Stimulated activated naive CD4-positive, alpha-beta T cell treated with Interleukin-2 at 50 U/mL for 16 hours (primary cell): Measurements from ENCODE around the gene ATXN1.

Experiments
- DNase-seq: peaks from one replicate; lab custom pipeline; 2025; lab: John Stamatoyannopoulos, UW

Gene ATXN1

GRCh38 chr6:16671302-16672289, 89.7 kb downstream of the ATXN1 start:
- no peak for DNase-seq

DNA sequence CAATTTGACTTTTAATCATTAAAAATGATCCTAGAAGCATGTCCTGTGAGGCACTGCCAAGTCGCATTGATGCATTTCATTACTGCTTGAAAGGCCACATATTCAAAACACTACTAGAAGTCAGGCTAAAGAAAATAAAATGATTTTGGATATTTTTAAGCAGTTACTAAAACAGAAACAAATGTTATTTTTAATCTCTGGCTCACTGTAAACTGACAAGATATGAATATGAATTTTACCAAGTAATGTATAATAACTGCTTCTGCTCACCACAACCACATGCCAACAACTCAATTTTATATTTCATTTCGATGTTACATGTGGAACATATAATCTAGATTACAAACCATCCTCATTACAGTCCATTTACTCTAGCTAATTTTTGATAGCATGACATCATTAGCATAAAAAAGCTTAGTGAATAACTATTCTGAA, 90.6 kb downstream of the ATXN1 start:
- DNase-seq = no peak

- DNase-seq = no peak
Observed at GRCh38 chr6:16670183-16670582, 91.1 kb downstream of the ATXN1 start.

GRCh38 chr6:16669227-16669626, 92.0 kb downstream of the ATXN1 start:
- peak; percentile 81 for DNase-seq

DNA sequence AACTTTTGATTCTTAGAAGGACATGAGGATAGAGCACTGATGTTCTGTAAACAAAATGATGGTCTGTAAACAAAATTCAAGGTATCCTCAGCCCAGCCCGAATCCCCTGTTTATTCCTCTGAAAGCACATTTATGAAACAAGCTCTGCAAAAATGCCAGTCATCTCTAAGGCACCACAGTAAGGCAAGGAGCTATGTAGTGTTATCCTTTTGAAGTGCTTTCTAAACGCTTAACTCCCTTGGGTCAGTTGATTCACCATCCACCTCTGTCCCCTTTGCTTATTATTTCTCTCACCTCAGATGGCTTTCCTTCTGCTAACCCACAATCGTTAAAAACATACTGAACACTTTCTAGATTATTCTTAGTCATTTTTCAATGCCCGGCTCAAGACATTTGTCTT, 93.8 kb downstream of the ATXN1 start:
- DNase-seq = no peak

DNA sequence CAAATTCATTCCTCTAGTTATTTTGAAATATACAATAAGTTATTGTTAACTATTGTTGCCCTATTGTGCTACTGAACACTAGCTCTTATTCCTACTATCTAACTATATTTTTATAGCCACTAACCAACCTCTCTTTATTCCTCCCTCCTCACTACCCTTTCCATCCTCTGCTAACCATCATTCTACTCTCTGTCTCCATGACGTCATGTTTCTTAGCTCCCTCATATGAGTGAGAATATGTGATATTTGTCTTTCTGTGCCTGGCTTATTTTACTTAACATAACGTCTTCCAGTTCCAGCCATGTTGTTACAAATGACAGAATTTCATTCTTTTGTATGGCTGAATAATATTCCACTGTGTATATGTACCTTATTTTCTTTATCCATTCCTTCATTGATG, 95.3 kb downstream of the ATXN1 start:
- no peak for DNase-seq

- DNase-seq = no peak
Observed at GRCh38 chr6:16665182-16665581, 96.1 kb downstream of the ATXN1 start.

DNA sequence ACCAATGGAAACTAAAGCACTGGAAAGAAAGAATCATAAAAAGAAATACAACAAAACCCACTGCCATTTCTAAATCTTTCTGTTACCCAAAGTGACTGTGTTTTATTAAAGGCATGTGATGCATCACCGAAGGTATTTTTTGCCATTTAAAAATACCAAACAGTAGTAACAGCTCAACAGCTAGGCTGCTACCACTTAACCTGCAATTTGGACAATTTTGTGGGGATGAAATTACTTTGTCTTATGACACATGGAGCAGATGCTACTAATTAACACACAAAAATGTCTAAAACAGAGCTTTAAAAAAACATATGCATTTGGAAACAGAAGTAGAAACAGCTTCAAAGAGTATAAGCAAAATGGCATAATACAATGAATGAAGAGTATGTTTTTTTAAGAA, 97.4 kb downstream of the ATXN1 start:
- DNase-seq = no peak

DNA sequence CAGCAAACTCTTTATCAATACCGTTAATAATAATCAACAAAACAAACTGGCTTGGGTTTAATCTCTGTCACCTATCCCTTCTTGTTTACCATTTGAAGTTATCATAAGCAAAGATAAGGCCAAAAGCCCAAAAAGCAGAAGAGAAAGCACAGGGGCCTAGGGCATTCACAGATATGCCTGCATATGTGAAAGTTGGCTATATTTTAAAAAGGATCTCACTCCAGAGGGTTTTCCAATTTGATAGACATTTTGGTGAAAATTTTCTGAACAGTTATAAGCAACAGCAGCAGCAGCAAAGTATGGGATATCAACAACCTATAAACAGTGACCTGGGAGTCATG, 101.1 kb downstream of the ATXN1 start:
- DNase-seq = no peak

DNA sequence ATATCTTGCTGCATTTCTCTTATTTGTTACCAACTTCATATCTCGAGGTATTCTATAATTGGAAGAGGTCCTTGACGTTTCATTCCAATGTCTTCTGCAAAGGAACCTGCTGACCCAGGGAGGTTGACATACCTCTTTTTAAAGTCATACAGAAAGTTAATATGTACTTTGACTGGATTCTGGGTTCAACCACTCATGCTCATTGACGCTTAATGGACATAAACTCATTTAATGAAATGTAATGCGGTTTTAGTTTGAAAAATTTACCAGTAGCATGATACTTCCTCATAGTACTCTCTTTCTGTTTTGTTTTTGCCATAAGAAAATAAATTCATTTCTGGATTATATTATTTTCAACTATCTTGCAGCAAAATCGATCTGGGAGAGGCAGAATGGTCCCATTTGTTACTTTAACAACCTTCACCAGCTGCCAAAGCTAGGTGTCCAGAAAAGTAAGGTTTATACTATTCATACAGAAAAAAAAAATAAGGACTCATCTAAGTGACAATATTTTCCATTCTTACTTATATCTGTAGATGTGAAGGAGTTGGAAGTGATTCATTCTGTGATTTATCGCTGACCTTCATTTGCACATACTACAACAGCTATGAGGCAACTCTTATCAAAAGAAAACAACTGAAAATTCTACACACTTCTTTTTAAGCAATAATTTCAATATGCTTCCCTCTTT, 101.6 kb downstream of the ATXN1 start:
- no peak for DNase-seq

GRCh38 chr6:16658348-16659034, 102.8 kb downstream of the ATXN1 start:
- DNase-seq = no peak

GRCh38 chr6:16657768-16658167, 103.5 kb downstream of the ATXN1 start:
- no peak for DNase-seq

DNA sequence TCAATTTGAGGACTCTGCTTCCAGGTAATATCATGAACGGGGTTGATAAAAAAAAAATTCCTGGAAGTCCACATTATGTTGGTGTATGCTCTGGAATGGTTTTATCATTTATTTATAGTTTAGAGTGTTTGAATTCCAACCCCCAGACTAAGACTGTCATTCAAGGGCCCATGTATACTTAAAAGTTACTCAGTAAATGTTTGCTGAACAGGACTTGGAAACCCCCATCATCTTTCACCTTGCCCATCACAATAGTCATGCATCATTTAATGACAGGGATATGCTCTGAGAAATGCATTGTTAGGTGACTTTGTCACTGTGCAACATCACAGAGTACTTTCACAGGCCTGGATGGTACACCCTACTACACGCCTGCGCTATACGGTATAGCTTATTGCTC, 104.8 kb downstream of the ATXN1 start:
- no peak for DNase-seq

- DNase-seq = no peak
Observed at GRCh38 chr6:16654701-16655100, 106.6 kb downstream of the ATXN1 start.

GRCh38 chr6:16653226-16653625, 108.0 kb downstream of the ATXN1 start:
- no peak for DNase-seq

DNA sequence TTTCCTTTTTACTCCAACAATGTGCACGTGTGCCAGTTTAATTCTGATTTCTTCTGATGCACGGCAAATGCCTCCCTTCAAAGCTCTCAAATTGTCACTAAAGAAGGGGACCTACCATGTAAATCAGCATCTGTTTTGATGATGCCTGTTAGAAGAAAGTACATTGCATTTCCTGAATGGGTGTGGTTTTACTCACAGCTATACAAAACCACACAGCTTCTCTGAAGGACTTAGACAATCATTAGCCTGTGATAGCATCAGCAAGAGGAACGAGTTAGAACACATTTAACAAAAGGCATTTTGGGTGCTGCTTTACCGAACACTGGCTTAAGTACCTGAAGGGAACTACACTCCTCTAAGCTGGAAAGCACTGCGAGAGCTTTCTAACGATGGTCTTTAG, 109.4 kb downstream of the ATXN1 start:
- no peak for DNase-seq

DNA sequence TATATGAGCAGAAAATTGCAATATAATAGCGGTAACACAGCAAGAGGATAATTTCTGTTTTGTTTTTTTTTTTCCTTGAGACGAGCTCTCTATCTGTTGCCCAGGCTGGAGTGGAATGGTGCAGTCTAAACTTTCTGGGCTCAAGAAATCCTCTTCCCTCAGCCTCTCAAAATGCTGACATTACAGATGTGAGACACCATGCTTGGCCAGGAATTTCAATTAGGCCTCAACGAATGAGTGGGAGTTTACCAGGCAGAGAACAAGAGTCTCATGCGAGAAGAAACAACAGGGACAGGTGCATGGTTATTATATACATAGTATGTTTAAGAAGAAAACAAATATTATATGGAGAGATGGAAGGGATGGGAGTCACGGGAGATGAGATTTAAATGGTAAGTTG, 111.4 kb downstream of the ATXN1 start:
- no peak for DNase-seq

GRCh38 chr6:16649241-16649640, 112.0 kb downstream of the ATXN1 start:
- DNase-seq = no peak

GRCh38 chr6:16648003-16648402, 113.3 kb downstream of the ATXN1 start:
- DNase-seq = no peak

- no peak for DNase-seq
Observed at GRCh38 chr6:16647422-16647821, 113.8 kb downstream of the ATXN1 start.

DNA sequence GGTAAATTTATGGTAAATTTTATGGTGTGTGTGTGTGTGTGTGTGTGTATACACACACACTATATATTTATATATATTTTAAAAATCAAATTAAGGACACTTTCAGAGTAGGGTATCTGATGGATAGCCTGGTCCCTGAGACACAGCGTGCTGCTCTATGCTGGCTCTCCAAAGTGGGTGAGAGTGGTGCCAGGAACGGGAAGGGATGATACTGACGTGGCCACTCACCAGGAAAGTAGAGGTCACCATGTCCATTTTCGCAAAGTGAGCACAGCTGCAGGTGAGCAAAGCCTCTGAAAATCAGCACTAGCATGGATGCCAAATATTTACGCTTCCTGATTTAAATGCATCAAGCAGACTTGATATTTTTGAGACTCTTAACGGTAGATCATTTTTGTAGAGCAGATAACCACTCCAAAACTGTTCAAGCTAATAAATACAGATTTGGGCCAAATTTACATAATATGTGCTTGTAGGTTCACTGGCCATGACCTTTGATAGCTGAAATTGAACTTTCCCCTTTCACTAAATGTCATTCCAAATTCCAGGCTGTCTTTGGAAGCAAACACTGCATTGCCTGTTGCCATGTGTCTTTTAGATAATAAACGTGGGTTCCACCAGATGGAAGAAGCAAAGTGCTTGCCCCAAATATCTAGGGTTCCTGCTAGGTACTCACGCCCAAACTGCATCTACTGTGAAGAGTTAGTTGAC, 116.6 kb downstream of the ATXN1 start:
- no peak for DNase-seq
